Cardiac muscle cell (in vitro differentiated cells and primary cell): ENCODE results near the gene SBF1. TPM values are rescaled to one million over a fixed set of nuclear protein-coding genes. Genes with fewer than 3 reads are reported as not detected.
"Not testable (repeated sequence)": the region's sequence is repeated elsewhere in the genome, so short reads cannot be mapped to it uniquely, and the experiment has no call there.

ENCODE experiments used
- DNase-seq, 2 donors: peaks; one replicate each; pipeline versions ENCODE4 v3.0.0 to v3.0.0-alpha.2; 2010 to 2017; ENCODE audit warnings: low read depth in 1 of 2, low spot score in 1 of 2
- H3K27ac ChIP-seq: fragments of 200-600 bp; sonication (generic); 2 replicates; pipeline ENCODE4 v1.5.1; 2016
- H3K27me3 ChIP-seq: fragments of 200-600 bp; sonication (generic); 2 replicates; pipeline ENCODE4 v1.6.0; 2016; ENCODE audit warnings: control low read depth
- H3K36me3 ChIP-seq: fragments of 200-600 bp; sonication (generic); 2 replicates; pipeline ENCODE4 v1.5.1; 2016; ENCODE audit warnings: control low read depth
- H3K4me1 ChIP-seq: fragments of 200-600 bp; sonication (generic); 2 replicates; pipeline ENCODE4 v1.8.1; 2017; ENCODE audit warnings: low read depth, mild to moderate bottlenecking, mixed run types
- H3K4me3 ChIP-seq: fragments of 200-600 bp; sonication (generic); 2 replicates; pipeline ENCODE4 v1.5.1; 2016; ENCODE audit warnings: mild to moderate bottlenecking
- H3K9me3 ChIP-seq: fragments of 200-600 bp; sonication (generic); 2 replicates; pipeline ENCODE4 v1.5.1; 2017; ENCODE audit warnings: low read depth, mild to moderate bottlenecking, control low read depth
- CTCF ChIP-seq: IDR thresholded peaks from 2 replicates; pipeline ENCODE4 v1.5.1; 2012; ENCODE audit warnings: low read depth, mild to moderate bottlenecking, low read length
- polyA plus RNA-seq: library from polyadenylated mRNA; unstranded; fragments of >200 nt; fragmentation: Nextera tagmentation; extraction: Ambion mirVana; gene quantifications from 2 replicates; pipeline ENCODE4 v1.2.1, GENCODE V29; 2016
- total RNA-seq: library from RNA; depleted of rRNA; stranded (reverse); fragments of >200 nt; gene quantifications from 2 replicates; pipeline ENCODE4 v1.2.3, GENCODE V29; 2016

The SBF1 gene
- total and polyA plus RNA-seq, 2 experiments from 2014 or later, result 39.1 to 111 TPM

DNA sequence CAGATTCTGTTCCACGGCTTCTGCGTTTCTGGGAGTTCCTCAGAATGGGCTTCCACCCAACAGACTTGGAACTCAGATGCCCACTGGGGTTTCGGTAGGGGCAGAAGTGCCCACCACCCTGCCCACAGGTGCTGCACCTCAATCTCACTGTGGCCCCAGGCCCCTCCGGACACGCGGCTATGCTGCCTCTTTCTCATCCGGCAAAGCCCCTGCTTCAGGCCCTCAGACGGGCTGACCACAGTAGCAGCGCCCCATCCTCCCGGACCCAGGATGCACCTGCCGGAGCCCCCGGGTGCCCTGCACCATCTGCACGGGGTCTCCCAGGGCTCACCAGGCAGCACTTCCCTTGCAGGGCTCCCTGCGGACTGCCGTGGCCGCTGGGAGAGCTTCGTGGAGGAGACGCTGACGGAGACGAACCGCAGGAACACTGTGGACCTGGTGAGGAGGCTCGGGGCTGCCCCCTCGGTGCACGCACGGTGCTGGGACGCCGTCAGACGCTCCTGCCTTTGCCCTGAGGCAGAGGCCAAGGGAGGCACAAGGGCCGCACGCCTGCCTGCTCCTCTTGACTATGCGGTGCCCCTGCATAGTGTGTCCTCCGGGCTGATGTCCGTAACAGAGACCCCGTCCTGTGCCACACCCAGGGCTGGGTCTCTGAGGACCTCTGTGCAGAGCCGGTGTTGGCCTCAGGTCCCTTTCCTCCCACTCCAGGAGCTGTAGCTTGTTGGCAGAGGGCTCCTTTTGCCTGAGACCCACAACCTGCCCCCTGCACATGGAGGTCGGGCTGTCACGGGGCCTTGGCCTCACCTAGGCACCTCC is 38.6 kb downstream of the SBF1 start:
- H3K4me1 ChIP-seq, result no peaks in the 10 kb centered on the region
- no peaks in the 10 kb centered on the region for H3K9me3 ChIP-seq
- no peak for TF ChIP-seq CTCF
- H3K36me3 ChIP-seq, result peaks cover 26% of the 10 kb centered on the region
- no peak overlapping the region for H3K4me3 ChIP-seq
- H3K27me3 ChIP-seq, result no peaks in the 10 kb centered on the region
- no peak overlapping the region for H3K27ac ChIP-seq
- no peak for DNase-seq

- Histone ChIP-seq H3K27me3 (no peaks in the 10 kb centered on the region), H3K27ac (no peak overlapping the region), H3K36me3 (peaks cover 25% of the 10 kb centered on the region), H3K4me1 (no peaks in the 10 kb centered on the region), H3K4me3 (no peak overlapping the region), H3K9me3 (no peaks in the 10 kb centered on the region)
- no peak for TF ChIP-seq CTCF
- no peak for DNase-seq
Observed at GRCh38 chr22:50435291-50436014, 39.4 kb downstream of the SBF1 start.

DNA sequence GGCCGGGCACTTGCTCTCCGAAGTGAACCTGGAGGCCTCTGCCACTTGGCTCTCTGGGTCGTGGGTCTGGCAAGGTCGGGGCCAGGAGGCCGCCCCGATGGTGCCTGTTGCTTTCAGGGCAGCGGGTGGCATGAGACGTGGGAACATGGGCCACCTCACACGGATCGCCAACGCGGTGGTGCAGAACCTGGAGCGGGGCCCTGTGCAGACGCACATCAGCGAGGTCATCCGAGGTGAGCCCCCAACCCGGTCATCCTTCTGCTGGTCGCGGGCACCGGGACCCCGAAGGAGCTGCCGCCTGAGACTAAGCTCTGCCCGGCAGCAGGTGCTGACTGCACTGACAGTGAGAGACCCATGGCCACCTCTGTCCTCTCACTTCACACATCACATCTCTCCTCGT is 40.0 kb downstream of the SBF1 start:
- Histone ChIP-seq H3K4me1 (no peaks in the 10 kb centered on the region), H3K36me3 (peaks cover 28% of the 10 kb centered on the region), H3K27ac (no peak overlapping the region), H3K9me3 (no peaks in the 10 kb centered on the region), H3K27me3 (no peaks in the 10 kb centered on the region), H3K4me3 (no peak overlapping the region)
- DNase-seq, result no peak
- TF ChIP-seq CTCF, result no peak

DNA sequence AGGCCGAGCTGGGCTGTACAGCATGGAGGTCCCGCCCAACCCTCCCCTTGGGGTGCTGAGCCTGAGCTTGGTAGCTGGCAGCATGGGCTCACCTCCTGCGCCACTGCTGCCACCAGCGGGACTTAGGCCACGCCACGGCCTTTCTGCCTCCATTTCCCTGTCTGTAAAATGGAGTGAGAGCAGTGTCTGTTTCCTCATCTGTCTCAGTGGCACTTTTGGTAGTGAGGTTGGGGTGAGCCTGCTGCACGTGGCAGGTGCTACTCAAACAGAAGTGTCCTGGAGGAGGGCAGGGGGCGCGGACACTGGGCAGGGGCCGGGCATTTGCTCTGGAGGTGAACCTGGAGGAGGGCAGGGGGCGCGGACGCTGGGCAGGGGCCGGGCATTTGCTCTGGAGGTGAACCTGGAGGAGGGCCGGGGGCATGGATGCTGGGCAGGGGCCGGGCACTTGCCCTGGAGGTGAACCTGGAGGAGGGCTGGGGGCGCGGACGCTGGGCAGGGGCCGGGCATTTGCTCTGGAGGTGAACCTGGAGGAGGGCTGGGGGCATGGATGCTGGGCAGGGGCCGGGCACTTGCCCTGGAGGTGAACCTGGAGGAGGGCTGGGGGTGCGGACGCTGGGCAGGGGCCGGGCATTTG is 41.8 kb downstream of the SBF1 start:
- not testable (repeated sequence) for H3K27me3 ChIP-seq, H3K27ac ChIP-seq, H3K4me3 ChIP-seq, DNase-seq, H3K9me3 ChIP-seq, H3K4me1 ChIP-seq
- H3K36me3 ChIP-seq, result peaks cover 31% of the 10 kb centered on the region

GRCh38 chr22:50432131-50432876 is 42.5 kb downstream of the SBF1 start:
- Histone ChIP-seq H3K36me3 (peaks cover 36% of the 10 kb centered on the region), H3K4me3 (no peak overlapping the region), H3K27me3 (no peaks in the 10 kb centered on the region), H3K9me3 (no peaks in the 10 kb centered on the region), H3K4me1 (no peaks in the 10 kb centered on the region), H3K27ac (no peak overlapping the region)
- TF ChIP-seq CTCF, result no peak
- DNase-seq, result no peak
